Non-pigmented ciliary epithelial cell (primary cell): Measurements from ENCODE around the gene ADAMTSL1.
"Not testable (repeated sequence)": the region's sequence is repeated elsewhere in the genome, so short reads cannot be mapped to it uniquely, and the experiment has no call there.

Experiments
- DNase-seq: peaks from one replicate; pipeline ENCODE4 v3.0.0-alpha.2; 2010; ENCODE audit warnings: low read depth

ADAMTSL1 gene

GRCh38 chr9:18861609-18862544, 387.9 kb downstream of the ADAMTSL1 start:
- DNase-seq = peak; percentile 34

- DNase-seq = no peak
Observed at GRCh38 chr9:18863791-18864190, 389.8 kb downstream of the ADAMTSL1 start.

GRCh38 chr9:18864516-18864915, 390.6 kb downstream of the ADAMTSL1 start:
- DNase-seq = no peak

DNA sequence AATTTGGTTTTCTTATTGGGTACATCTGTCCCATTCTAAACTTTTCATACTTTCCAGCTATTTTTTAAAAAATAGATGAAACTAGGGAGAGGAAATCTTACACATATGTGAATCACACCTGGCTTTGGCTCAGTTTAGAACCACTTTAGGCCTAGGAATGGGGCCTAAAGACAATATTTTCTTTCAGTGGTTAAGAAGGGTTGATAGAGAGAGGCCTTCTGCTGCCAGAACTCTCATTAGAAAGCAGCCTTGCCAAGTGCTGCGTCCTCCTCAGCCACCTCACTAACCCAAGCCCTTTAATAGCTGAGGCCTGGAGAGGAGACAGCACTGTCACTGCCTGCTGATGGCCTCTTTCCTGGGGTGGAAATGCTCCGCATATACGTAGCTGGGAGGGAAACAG, 391.6 kb downstream of the ADAMTSL1 start:
- no peak for DNase-seq

DNA sequence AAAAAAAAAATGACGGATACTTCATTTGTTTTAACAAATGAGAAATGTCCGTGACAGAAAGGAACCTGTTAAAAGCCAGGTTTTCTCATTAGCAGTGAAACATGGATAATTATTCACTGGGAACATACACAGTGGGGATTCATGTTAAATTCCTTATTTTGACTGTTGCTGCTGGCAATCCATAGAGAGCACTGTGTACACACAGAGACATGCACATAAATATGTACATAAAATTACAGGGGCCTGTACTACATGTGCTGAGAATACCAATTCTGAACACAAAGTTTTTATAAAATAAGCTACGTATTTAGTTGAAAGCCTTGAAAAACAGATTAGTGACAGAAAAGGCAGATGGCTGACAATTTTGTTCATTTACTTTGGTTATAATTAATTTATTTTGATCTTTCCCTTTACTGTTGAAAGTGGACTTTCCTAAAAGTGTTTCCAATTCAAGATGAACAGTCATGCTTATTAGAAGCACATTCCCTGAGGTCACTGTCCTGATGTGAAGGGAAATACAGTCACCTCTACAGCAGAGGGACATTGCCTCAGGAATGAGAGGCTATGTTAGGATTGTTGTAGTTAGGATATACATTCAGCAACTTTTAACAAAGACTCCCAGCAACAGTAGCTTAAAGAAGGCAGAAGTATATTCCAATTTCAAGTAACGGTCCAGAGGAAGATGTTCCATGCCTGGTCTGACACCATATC, 392.3 kb downstream of the ADAMTSL1 start:
- DNase-seq = no peak

GRCh38 chr9:18869725-18870124, 395.8 kb downstream of the ADAMTSL1 start:
- DNase-seq = no peak

GRCh38 chr9:18874069-18874468, 400.1 kb downstream of the ADAMTSL1 start:
- DNase-seq = no peak

- DNase-seq = not testable (repeated sequence)
Observed at GRCh38 chr9:18874990-18875389, 401.0 kb downstream of the ADAMTSL1 start.

- DNase-seq = no peak
Observed at GRCh38 chr9:18877984-18878383, 404.0 kb downstream of the ADAMTSL1 start.

DNA sequence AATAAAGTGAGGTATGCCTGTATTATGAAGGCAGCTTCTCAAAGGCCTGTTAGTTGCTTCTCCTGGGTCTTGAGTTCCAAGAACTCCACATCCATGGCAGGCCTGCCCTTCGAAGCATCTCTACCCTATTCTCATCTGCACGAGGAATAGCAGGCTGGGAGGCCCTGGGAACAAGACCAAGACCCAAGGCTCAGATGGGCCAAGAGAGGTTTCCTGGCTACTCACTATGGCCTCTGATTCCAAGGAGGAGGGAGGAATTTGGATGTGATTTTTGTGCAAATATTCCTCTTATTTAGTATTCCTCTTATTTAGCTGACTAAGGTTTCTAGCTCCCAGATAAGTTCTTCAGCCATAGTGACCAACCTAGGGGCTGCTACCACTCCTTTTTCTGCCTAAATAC, 407.8 kb downstream of the ADAMTSL1 start:
- no peak for DNase-seq

GRCh38 chr9:18887546-18887945, 413.6 kb downstream of the ADAMTSL1 start:
- DNase-seq = no peak

GRCh38 chr9:18888290-18888689, 414.3 kb downstream of the ADAMTSL1 start:
- no peak for DNase-seq

DNA sequence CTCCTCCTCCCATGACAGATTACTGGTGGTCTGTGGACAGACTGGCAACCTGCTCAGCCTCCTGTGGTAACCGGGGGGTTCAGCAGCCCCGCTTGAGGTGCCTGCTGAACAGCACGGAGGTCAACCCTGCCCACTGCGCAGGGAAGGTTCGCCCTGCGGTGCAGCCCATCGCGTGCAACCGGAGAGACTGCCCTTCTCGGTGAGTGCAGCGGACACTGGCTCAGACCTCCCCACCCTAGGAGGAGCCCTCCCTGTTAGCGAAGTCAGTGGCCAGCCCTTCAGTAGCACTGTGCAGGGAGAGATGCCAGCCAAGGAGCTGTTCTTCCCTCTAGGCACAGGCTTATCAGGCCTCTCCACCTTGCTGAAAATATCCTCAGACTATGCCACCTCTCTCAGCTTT, 415.6 kb downstream of the ADAMTSL1 start:
- DNase-seq = no peak

GRCh38 chr9:18890372-18890771, 416.4 kb downstream of the ADAMTSL1 start:
- peak; percentile 41 for DNase-seq

DNA sequence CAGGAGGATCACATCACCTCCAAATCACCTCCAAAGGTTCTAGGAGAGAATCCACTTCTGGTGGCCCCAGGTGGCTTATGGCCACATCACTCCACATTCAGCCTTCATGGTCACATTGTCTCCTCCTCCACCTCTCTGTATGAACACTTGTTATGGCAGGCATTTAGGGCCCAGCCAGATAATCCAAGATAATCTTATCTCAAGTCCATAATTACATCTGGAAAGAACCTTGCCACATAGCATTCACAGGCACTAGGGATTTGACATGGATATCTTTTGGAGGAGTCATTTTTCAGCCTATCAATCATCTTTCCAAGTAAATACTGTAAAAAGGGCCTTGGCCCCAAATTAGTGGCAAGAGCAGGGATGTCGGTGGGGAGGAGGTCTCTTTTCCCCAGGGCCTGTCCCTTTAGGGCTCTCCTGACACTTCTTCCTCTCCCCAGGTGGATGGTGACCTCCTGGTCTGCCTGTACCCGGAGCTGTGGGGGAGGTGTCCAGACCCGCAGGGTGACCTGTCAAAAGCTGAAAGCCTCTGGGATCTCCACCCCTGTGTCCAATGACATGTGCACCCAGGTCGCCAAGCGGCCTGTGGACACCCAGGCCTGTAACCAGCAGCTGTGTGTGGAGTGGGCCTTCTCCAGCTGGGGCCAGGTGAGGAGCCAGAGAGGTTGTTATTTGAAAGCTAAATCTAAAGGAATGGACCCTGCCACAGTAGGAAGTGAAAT, 418.2 kb downstream of the ADAMTSL1 start:
- no peak for DNase-seq

DNA sequence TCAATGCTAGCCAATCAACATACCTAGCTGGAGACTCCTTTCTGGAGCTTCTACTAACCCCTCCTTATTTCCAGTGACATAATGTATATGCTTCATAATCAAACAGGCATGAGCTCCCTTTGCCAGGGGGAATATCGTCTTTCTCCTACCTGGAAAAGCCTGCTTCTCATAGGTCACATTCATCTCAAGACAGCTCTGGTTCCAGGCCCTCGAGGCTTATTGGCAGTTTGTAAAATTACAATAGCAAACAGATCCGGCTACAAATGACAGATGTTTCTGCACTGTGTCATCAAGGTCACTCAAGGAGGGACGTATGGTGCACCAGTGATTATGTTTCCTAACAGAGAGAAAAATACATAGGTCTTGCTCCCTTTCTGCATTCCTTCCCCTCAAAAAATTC, 419.1 kb downstream of the ADAMTSL1 start:
- no peak for DNase-seq

DNA sequence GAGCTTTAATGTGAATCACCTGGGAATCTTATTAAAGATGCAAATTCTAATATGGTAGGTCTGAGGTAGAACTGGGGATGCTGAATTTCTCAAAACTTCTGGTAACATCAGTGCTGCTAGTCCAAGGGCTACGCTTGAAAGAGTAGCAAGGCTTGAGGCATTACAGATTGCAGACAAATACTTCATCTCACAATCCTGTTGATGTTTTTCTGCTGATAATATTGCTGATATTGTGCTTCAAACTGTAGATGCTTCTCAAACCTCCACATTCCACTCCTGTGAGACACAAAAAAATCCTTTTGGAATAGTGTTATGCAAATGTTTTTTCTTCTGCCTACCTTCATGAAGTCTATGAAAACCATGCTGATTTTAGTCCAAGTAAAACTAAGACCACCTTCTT, 419.5 kb downstream of the ADAMTSL1 start:
- DNase-seq = no peak

DNA sequence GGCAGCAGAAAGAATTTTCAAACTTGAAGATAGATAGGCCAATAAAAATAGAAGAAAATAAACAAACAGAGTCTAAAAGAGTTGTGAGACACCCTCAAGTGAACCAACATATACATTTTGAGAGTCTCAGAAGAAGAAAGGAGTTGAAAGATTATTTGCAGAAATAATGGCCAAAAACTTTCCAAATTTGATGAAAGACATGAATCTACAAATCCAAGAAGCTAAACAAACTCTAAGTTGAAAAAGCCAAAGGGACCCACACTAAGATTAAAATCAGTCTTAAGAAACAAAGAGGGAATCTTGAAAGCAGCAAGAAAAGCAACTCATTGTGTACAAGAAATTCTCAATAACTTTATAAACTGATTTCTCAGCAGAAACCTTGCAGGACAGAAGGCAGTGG, 422.1 kb downstream of the ADAMTSL1 start:
- no peak for DNase-seq

DNA sequence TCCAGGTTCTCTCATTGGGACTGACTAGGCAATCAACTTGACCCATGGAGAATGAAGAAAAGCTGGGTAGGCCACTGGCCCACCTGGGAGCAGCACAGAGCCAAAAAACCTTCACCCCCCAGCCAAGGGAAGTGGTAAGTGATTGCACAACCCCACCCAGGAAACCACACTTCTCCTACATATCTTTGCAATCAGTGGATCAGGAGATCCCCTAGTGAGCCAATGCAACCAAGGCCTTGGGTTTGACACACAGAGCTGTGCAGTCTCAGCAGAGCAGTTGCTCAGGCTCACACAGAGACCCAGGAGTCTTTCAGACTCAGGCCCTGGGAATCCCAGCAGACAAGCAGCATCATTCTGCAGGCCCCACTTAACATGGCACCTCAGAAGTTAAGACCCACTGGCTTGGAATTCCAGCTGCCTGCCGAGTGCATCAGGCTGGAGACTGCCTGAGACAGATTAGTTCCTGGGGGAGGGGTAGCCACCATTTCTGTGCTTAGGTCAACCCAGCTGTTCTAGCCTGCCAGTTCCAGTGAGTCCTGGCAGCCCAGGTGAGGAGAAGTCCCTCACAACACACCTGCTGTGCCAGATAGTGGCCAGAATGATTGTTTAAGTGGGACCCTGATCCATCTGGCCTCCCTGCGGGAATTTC, 422.7 kb downstream of the ADAMTSL1 start:
- no peak for DNase-seq

- no peak for DNase-seq
Observed at GRCh38 chr9:18903450-18903849, 429.5 kb downstream of the ADAMTSL1 start.

DNA sequence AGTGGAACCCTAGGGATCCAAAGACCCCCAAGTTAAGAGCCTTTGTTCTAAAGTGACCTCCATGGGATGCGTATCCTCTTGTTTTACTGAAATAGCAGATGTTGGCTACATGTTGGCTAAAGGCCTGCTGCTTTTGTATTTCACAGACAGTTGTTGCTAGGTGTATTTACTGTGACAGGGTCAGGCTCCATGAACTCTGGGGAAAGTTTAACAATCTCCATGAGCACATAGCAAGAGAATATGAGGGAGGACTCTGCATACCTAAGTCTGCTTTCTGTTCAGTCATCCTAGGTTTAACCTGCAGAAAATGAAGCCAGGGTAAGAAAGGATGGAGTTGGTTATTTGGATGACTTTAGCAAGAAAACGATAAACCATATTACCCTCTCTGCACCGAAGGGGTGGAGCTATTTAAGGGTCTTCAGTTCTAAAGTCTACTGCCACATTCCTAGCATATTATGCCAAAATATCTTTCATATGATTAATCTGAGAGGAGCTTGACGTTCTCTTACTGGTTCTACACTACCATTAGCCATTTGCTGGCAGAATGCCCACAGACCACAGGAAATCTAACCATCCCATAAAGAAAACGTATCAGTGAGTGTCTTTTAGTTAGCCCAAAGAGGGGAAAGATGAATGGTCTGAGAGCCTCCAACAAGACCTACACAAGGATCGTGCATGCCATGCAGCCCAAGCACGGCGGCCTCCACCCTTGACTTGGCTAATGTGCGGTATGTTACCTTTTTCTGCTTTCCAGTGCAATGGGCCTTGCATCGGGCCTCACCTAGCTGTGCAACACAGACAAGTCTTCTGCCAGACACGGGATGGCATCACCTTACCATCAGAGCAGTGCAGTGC, 431.3 kb downstream of the ADAMTSL1 start:
- DNase-seq = peak; percentile 61
